HG03280 (cell line): Measurements from ENCODE around the gene RAMP2.
"Not testable (repeated sequence)": the region's sequence is repeated elsewhere in the genome, so short reads cannot be mapped to it uniquely, and the experiment has no call there.

Experiments
- ATAC-seq: cut with Tn5 transposase; IDR thresholded peaks from one replicate; pipeline ENCODE4 v1.9.1; 2021; ENCODE audit warnings: mild to moderate bottlenecking, moderate library complexity; ENCODE audit not compliant: unreplicated experiment

Gene RAMP2

GRCh38 chr17:42768006-42768405, 7.0 kb downstream of the RAMP2 start:
- not testable (repeated sequence) for ATAC-seq

DNA sequence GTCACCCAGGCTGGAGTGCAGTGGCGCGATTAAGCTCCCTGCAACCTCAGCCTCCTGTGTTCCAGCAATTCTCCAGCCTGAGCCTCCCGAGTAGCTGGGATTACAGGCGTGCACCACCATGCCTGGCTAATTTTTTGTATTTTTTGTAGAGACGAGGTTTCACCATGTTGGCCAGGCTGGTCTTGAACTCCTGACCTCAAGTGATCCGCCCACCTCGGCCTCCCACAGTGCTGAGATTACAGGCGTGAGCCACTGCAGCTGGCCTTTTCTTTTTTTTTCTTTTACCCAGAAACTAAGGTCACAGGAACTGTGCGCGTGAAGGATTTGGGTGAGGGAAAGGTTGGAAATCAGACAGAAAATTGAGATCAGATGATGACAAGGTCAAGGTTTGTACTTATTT, 8.9 kb downstream of the RAMP2 start:
- not testable (repeated sequence) for ATAC-seq

DNA sequence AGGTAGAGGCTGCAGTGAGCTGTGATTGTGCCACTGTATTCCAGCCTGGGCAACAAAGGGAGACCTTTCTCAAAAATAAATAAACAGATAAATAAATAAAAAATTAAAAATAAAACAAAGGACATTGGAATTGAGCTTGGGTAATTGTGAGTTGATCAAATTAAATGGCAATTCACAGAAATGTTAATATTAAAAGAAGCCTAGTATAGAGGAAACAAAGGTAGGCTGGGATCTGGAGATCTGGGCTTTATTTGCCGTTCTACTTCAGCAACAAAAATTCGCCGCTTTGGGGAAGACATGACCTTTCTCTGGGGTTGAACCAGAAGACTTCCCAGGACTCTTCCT, 11.9 kb downstream of the RAMP2 start:
- no peak for ATAC-seq

DNA sequence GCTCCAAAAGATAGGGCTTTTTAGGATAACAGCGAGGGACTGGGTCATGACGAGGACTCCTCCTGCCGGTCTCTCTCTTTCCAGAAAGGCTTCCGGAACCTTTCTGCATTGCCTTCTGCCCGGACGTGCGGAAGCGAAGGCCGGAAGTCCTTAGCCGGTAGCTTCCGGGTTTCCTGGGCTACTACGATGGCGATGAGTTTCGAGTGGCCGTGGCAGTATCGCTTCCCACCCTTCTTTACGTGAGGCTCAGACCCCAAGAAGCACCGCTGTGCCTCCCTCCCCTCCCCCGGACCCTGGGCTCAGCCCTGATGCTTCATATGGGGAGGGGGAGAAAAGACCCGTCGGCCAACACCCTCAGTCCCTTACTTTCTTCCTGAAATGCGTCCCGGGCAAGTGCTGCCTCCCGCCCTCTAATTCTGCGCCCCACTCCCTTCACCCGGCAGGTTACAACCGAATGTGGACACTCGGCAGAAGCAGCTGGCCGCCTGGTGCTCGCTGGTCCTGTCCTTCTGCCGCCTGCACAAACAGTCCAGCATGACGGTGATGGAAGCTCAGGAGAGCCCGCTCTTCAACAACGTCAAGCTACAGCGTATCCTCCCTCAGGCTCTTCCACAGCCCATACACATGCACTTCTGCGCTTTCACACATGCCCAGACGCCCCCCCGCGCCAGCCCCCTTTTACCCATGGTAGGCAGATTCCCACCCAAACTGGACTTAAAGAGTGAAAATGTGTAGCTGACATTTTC, 12.4 kb downstream of the RAMP2 start, which contains the start of gene VPS25:
VPS25 (plus strand) TSS at position 160 of the 746 bp plus-strand sequence; CDS start at position 187, 27 bp downstream.
- no peak for ATAC-seq

DNA sequence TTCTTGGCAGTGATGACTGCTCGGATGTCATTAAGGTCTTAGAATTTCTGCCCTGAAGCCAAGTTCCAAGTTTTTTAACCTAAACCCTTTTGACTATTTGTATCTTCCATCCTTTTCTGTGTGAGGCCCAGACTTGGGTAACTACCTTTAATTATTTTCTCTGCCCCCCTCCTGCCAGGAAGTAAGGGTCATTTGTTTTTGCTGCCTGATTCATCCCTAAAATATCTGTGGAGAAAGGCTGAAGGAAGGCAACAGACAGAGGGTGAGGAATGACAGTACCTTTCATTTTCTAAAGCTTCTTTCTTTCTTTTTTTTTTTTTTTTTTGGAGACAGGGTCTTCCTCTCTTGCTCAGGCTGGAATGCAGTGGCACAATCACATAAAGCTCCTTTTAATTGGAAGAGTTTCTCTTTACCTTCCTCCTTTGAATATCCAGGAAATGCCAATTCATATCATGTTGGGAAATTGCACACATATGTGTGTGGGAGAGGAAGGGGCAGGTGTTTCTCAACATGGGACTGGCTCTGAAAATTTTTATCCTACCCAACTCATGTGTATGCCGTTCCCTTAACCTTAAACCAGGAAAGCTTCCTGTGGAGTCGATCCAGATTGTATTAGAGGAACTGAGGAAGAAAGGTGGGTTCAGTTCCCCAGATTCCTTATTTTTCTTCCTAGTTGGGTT, 13.2 kb downstream of the RAMP2 start:
- no peak for ATAC-seq

GRCh38 chr17:42775534-42776098, 14.6 kb downstream of the RAMP2 start:
- ATAC-seq: no peak

DNA sequence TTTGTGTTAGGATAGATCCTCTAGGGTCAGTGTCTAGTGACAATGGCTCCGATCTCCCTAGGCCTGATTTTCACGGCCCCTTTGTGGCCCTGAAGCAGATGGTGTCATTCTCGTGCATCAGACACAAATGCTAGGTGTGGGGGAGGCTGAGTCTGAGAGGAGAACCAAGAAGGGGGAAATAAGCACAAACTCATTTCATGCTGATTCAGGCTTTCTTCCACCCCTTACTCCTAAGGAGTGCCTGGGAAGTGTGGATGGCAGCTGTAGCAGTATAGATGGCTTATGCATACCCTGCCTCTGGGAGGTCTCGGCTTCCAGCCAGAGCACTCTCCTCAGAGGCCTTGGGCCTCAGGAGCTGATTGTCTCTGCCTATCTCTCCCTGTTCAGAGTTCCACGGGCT, 17.5 kb downstream of the RAMP2 start:
- ATAC-seq: no peak

DNA sequence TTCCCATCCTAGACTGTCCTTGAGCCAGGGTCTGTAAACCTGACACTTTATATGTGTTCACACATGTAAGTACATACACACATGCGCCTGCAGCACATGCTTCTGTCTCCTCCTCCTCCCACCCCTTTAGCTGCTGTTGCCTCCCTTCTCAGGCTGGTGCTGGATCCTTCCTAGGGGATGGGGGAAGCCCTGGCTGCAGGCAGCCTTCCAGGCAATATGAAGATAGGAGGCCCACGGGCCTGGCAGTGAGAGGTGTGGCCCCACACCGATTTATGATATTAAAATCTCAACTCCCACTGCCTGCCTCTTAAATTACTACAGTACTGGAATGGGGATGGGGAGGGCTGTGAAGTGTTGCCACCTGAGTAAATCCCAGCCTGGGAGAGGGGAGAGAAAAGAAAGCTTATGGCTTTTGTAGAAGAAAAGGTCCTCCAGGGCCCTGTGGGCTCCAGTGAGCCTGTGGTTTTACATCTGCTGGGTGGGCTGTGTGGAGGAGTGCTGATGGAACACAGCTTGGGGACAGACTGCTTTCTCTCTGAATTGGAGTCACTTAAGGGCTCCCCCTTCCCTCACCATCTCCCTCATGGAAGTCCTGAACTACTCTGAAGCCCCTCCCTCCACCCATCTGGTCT, 18.4 kb downstream of the RAMP2 start:
- no peak for ATAC-seq

- no peak for ATAC-seq
Observed at GRCh38 chr17:42779936-42780850, 19.2 kb downstream of the RAMP2 start, which contains the start of gene WNK4. WNK4 (plus strand) TSS chr17:42780610; CDS start chr17:42780699, 89 bp downstream.

DNA sequence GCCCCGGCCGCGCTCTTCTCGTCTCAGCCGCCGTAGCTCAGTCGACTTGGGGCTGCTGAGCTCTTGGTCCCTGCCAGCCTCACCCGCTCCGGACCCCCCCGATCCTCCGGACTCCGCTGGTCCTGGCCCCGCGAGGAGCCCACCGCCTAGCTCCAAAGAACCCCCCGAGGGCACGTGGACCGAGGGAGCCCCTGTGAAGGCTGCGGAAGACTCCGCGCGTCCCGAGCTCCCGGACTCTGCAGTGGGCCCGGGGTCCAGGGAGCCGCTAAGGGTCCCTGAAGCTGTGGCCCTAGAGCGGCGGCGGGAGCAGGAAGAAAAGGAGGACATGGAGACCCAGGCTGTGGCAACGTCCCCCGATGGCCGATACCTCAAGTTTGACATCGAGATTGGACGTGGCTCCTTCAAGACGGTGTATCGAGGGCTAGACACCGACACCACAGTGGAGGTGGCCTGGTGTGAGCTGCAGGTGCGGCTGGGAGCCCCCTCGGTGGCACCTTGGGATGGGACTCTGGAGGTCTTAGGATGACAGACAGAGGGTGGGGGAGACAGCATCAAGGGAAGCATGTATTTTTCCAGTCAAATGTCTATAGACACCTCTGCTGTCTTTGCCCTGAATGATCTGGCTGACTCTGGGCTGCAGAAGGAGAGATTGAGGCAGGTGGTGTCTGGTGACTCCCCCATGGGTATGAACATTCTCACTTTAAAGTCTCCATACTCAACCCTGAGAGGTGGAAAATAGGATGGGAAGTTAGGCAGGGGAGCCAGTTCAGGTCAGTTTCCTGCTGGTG, 20.0 kb downstream of the RAMP2 start:
- no peak for ATAC-seq

DNA sequence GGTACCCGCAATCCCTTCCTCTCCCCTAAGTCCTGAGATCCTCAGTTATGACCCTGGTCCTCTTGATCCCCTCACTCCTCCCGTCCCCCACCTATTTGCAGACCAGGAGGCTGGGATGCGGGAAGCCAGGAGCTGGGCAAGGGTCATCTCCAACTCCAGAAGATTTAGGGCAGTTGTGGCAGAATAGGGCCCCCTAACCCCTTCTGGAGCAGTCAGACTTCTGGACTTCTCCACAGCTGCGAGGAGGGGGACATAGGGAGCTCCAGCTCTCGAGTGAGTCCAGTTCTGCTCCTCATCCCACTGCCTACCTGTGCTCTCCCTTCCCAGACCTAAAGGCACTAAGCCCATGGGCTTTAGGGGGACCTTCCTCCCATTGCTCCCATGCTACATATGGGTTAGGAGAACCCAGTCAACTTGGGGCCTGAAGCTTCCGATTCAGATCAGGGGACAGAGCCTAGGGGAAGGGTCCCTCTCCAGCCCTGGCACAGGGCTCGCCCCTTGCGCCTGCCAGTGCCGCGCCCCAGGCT, 20.7 kb downstream of the RAMP2 start:
- ATAC-seq: no peak

DNA sequence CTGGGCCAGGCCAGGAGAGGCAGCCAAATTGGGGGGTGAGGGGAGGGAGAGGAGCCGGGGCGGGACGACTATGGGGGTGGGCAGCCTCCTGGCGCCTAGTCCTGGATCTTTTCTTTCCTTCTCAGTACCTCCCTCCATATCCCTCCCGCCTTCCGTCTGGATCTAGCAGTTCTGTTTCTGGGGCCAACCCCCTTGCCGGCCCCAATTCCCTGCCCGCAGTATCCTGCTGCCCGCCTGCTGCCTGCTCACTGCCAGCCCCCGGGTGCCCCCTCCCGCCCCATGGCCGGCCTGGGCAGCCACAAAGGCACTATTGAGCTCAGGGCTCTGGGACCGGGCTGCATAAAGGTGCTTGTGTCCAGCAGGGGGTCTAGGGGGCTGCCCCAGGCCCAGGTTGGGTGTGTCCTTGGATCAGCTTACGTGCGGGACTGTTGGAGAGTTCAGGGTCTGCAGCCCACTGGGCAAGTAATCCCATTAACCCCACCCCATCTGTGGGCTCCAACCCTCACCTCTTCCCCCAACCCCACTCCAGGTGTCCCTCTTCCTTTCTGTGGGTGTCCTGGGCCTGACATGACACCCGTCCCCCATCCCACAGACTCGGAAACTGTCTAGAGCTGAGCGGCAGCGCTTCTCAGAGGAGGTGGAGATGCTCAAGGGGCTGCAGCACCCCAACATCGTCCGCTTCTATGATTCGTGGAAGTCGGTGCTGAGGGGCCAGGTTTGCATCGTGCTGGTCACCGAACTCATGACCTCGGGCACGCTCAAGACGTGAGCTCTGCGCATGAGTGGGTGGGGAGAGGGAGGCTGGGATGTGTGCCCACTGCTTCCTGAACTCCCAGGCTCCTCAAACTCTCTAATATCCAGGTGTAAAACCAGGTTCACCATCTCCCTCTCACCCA, 21.4 kb downstream of the RAMP2 start:
- ATAC-seq: no peak

- ATAC-seq: no peak
Observed at GRCh38 chr17:42783062-42783790, 22.2 kb downstream of the RAMP2 start.

- no peak for ATAC-seq
Observed at GRCh38 chr17:42783791-42784138, 22.7 kb downstream of the RAMP2 start.

DNA sequence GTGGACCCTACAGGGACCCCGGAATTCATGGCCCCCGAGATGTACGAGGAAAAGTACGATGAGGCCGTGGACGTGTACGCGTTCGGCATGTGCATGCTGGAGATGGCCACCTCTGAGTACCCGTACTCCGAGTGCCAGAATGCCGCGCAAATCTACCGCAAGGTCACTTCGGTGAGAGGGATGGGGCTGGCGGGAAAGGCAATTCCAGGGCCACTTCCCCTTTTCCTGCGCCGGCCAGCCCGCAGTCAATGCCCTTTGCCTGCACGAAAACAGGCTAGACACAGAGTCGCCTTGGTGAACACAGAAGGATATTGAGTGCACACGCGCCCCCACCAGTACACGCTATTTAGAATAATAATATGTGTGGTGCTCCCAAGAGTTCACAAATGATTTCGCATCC, 23.4 kb downstream of the RAMP2 start:
- no peak for ATAC-seq

DNA sequence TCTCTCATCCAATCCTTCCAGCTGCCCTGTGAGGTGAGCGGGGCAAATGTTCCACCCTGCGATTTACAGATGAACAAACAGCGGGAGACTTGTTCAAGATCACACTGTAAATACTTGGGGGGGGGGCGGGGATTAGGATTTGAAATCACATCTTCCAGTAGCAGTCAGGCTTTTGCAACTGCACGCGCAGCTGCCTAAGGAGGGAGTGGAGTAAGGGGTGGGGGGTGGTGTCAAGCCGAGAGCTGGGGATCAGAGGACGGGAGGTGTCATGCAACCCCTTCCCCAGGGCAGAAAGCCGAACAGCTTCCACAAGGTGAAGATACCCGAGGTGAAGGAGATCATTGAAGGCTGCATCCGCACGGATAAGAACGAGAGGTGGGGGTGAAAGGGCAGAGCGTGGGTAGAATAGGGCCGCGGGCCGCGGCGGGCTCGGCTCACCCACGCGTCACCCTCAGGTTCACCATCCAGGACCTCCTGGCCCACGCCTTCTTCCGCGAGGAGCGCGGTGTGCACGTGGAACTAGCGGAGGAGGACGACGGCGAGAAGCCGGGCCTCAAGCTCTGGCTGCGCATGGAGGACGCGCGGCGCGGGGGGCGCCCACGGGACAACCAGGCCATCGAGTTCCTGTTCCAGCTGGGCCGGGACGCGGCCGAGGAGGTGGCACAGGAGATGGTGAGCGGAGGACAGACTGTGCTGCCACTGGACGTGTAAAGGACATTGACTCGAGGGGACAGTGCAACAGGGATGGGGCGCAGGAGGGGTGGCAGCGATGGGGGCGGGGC, 24.0 kb downstream of the RAMP2 start:
- ATAC-seq: no peak

DNA sequence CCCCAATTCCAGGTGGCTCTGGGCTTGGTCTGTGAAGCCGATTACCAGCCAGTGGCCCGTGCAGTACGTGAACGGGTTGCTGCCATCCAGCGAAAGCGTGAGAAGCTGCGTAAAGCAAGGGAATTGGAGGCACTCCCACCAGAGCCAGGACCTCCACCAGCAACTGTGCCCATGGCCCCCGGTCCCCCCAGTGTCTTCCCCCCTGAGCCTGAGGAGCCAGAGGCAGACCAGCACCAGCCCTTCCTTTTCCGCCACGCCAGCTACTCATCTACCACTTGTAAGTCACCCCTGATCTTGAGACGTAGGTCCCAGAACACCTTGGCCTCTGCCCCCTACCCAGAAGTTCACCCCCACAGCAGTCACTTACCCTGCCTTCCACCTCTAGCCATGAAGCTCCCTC, 26.2 kb downstream of the RAMP2 start:
- ATAC-seq: no peak
